CD14-positive monocyte (primary cell): Measurements from ENCODE around the gene PDE4D. TPM values are rescaled to one million over a fixed set of nuclear protein-coding genes. Genes with fewer than 3 reads are reported as not detected.
A peak's percentile ranks its signal among the peaks of the same experiment; 100 is the strongest.

Experiments used
- DNase-seq, 3 donors: peaks; one replicate each; pipeline ENCODE4 v3.0.0-alpha.2; 2011 to 2022
- H2AFZ ChIP-seq: 2 replicates; pipeline ENCODE4 v1.6.0; 2012; ENCODE audit warnings: mild to moderate bottlenecking, low read depth, low read length, inconsistent platforms; ENCODE audit not compliant: insufficient read depth, poor library complexity, severe bottlenecking
- H3K27ac ChIP-seq, 2 donors: 1 replicate in 1 of 2; 2 replicates in 1 of 2; pipeline ENCODE4 v1.5.1; 2012 to 2013; ENCODE audit warnings: low read length in 2 of 2, control low read depth in 1 of 2, inconsistent platforms in 1 of 2, low read depth in 1 of 2, mild to moderate bottlenecking in 1 of 2
- H3K27me3 ChIP-seq, 2 donors: one replicate each; pipeline versions ENCODE4 v1.6.0 to v1.6.1; 2011 to 2013; ENCODE audit warnings: low read length in 2 of 2; ENCODE audit not compliant: control insufficient read depth in 2 of 2, insufficient read depth in 2 of 2
- H3K36me3 ChIP-seq, 2 donors: replicated peaks in 1 of 2; 1 replicate in 1 of 2; 2 replicates in 1 of 2; pipeline versions ENCODE4 v1.5.1 to v1.6.1; 2012 to 2013; ENCODE audit warnings: low read length in 2 of 2, control low read depth in 1 of 2, inconsistent platforms in 1 of 2, mild to moderate bottlenecking in 1 of 2; ENCODE audit not compliant: insufficient read depth in 2 of 2, control insufficient read depth in 1 of 2
- H3K4me1 ChIP-seq, 2 donors: 1 replicate in 1 of 2; 2 replicates in 1 of 2; pipeline versions ENCODE4 v1.5.1 to v1.6.1; 2012 to 2013; ENCODE audit warnings: low read length in 2 of 2, control low read depth in 1 of 2, inconsistent platforms in 1 of 2, mild to moderate bottlenecking in 1 of 2, moderate library complexity in 1 of 2; ENCODE audit not compliant: insufficient read depth in 2 of 2, control insufficient read depth in 1 of 2
- H3K4me2 ChIP-seq: replicated peaks from 2 replicates; pipeline ENCODE3; 2012; ENCODE audit warnings: low read length, moderate library complexity, mild to moderate bottlenecking; ENCODE audit not compliant: poor library complexity, severe bottlenecking; ENCODE audit errors: extremely low read depth
- H3K4me3 ChIP-seq, 3 experiments: fragments of 200-600 bp in 1 of 3; sonication (generic) in 1 of 3; replicated peaks in 1 of 3; 1 replicate in 2 of 3; 2 replicates in 1 of 3; pipeline ENCODE4 v1.5.1; 2011 to 2013; ENCODE audit warnings: low read length in 3 of 3, mild to moderate bottlenecking in 3 of 3, control low read depth in 2 of 3, low read depth in 2 of 3, inconsistent platforms in 1 of 3, moderate library complexity in 1 of 3
- H3K79me2 ChIP-seq: 2 replicates; pipeline ENCODE4 v1.6.0; 2012; ENCODE audit warnings: mild to moderate bottlenecking, control low read depth, inconsistent platforms, low read length, moderate library complexity; ENCODE audit not compliant: insufficient read depth
- H3K9ac ChIP-seq: 2 replicates; pipeline ENCODE4 v1.6.0; 2017; ENCODE audit warnings: low read length, mild to moderate bottlenecking; ENCODE audit not compliant: insufficient read depth, poor library complexity, severe bottlenecking
- H3K9me3 ChIP-seq, 2 donors: replicated peaks in 1 of 2; 1 replicate in 1 of 2; 2 replicates in 1 of 2; pipeline versions ENCODE4 v1.5.1 to v1.6.1; 2012 to 2013; ENCODE audit warnings: low read length in 2 of 2, control low read depth in 1 of 2; ENCODE audit not compliant: control insufficient read depth in 1 of 2, insufficient read depth in 1 of 2
- H4K20me1 ChIP-seq: 2 replicates; pipeline ENCODE4 v1.6.0; 2012; ENCODE audit warnings: mild to moderate bottlenecking, low read length, control low read depth, moderate library complexity; ENCODE audit not compliant: insufficient read depth
- H3K27ac Mint-ChIP-seq, 7 donors: one replicate each; pipeline ENCODE4 v1.8.0; 2020; ENCODE audit warnings: mild to moderate bottlenecking in 7 of 7, mixed read lengths in 7 of 7, moderate library complexity in 6 of 7, inconsistent platforms in 2 of 7
- H3K27me3 Mint-ChIP-seq, 3 donors: one replicate each; pipeline ENCODE4 v1.8.0; 2021 to 2022; ENCODE audit warnings: low read depth in 3 of 3, mild to moderate bottlenecking in 3 of 3, mixed read lengths in 3 of 3, moderate library complexity in 3 of 3, inconsistent platforms in 1 of 3
- H3K36me3 Mint-ChIP-seq, 2 donors: one replicate each; pipeline ENCODE4 v1.8.0; 2020; ENCODE audit warnings: mixed read lengths in 2 of 2, inconsistent platforms in 1 of 2, mild to moderate bottlenecking in 1 of 2
- H3K4me1 Mint-ChIP-seq: one replicate; pipeline ENCODE4 v1.8.0; 2020; ENCODE audit warnings: mild to moderate bottlenecking, mixed read lengths
- H3K4me3 Mint-ChIP-seq, 2 donors: one replicate each; pipeline ENCODE4 v1.8.0; 2020; ENCODE audit warnings: mild to moderate bottlenecking in 2 of 2, mixed read lengths in 2 of 2, moderate library complexity in 1 of 2
- H3K9me3 Mint-ChIP-seq, 7 donors: one replicate each; pipeline ENCODE4 v1.8.0; 2020 to 2022; ENCODE audit warnings: mixed read lengths in 7 of 7, mild to moderate bottlenecking in 6 of 7, moderate library complexity in 6 of 7, inconsistent platforms in 2 of 7
- CTCF ChIP-seq: fragments of 200-600 bp; IDR thresholded peaks from one replicate; pipeline ENCODE4 v1.8.0; 2022; ENCODE audit warnings: antibody characterized with exemption, mild to moderate bottlenecking
- WGBS: methylation state at CpG from one replicate; pipeline ENCODE4 v1.1.5; 2013; ENCODE audit warnings: missing lambda C conversion rate; ENCODE audit not compliant: insufficient coverage; 5-methylcytosine and 5-hydroxymethylcytosine counted together
- intact Hi-C, 2 donors: fragments of 100-400 bp; cut with micrococcal nuclease; formaldehyde crosslinking; loops; one replicate each; pipeline versions ENCODE4 v1.15.0 to v1.15.1; 2023
- polyA plus RNA-seq, 3 donors: library from polyadenylated mRNA; depleted of rRNA in 1 of 3; unstranded in 2 of 3; stranded (reverse) in 1 of 3; fragments of 300-500 nt in 2 of 3; fragments of >200 nt in 1 of 3; fragmentation: Illumina TruSeq in 2 of 3; gene quantifications; 1 replicate in 2 of 3; 2 replicates in 1 of 3; pipeline ENCODE4 v1.2.3, GENCODE V29; 2012 to 2021

The PDE4D gene
- polyA plus RNA-seq, 3 donors = 1.9 to 3.4 (median 2.8) TPM

GRCh38 chr5:59798862-59799667 lies 94.5 kb downstream of the PDE4D start:
- Histone ChIP-seq H4K20me1 (no peaks in the 10 kb centered on the region), H3K9ac (no peak overlapping the region), H2AFZ (peak overlapping the region; percentile 33), H3K27me3 (no peaks in the 10 kb centered on the region), H3K79me2 (no peaks in the 10 kb centered on the region), H3K36me3 (no peaks in the 10 kb centered on the region), H3K4me1 (no peaks in the 10 kb centered on the region), H3K4me2 (peak overlapping the region; percentile 39), H3K9me3 (no peaks in the 10 kb centered on the region), H3K27ac (no peak overlapping the region), H3K4me3 (peak overlapping the region in 1 of 3 experiments; percentile 22)
- Mint-ChIP-seq H3K27ac (no peak overlapping the region), H3K9me3 (no peaks in the 10 kb centered on the region), H3K36me3 (peaks cover 0 to 8% of the 10 kb centered on the region in 2 donors), H3K4me1 (peaks cover 4% of the 10 kb centered on the region), H3K4me3 (no peak overlapping the region), H3K27me3 (no peaks in the 10 kb centered on the region)
- no peak for TF ChIP-seq CTCF
- WGBS = 29% methylated on average over 1 of the region's 5 CpGs
- DNase-seq = no peak
- intact Hi-C loops = loop anchor here in 1 of 2 donors (5.0 kb wide), 1 partner anchor 407 kb away; no protein-coding TSS in a partner anchor

- intact Hi-C loops = loop anchor here in 1 of 2 donors (5.0 kb wide), 1 partner anchor 403 kb away; no protein-coding TSS in a partner anchor
- Histone ChIP-seq H3K27me3 (no peaks in the 10 kb centered on the region), H4K20me1 (no peaks in the 10 kb centered on the region), H2AFZ (no peak overlapping the region), H3K4me2 (no peak overlapping the region), H3K36me3 (no peaks in the 10 kb centered on the region), H3K9ac (no peak overlapping the region), H3K9me3 (no peaks in the 10 kb centered on the region), H3K79me2 (no peaks in the 10 kb centered on the region), H3K27ac (no peak overlapping the region), H3K4me3 (no peak overlapping the region), H3K4me1 (no peaks in the 10 kb centered on the region)
- H3K4me3 Mint-ChIP-seq = no peak overlapping the region
- H3K27me3 Mint-ChIP-seq = no peaks in the 10 kb centered on the region
- peaks cover 11% of the 10 kb centered on the region for H3K4me1 Mint-ChIP-seq
- WGBS = no CpG with 5 or more reads among the region's 4 CpGs
- no peak for TF ChIP-seq CTCF
- no peak for DNase-seq
- H3K9me3 Mint-ChIP-seq = no peaks in the 10 kb centered on the region
- peak overlapping the region in 1 of 7 donors; percentile 23 for H3K27ac Mint-ChIP-seq
- peaks cover 5 to 6% of the 10 kb centered on the region in 2 donors for H3K36me3 Mint-ChIP-seq
These were observed 98.4 kb downstream of the PDE4D start for GRCh38 chr5:59795141-59795540.
